HG02759 (cell line): ENCODE results near the gene SCEL.
"Not testable (repeated sequence)": the region's sequence is repeated elsewhere in the genome, so short reads cannot be mapped to it uniquely, and the experiment has no call there.

Experiments
- ATAC-seq: cut with Tn5 transposase; IDR thresholded peaks from one replicate; pipeline ENCODE4 v1.9.1; 2021; ENCODE audit warnings: mild to moderate bottlenecking, moderate library complexity; ENCODE audit not compliant: unreplicated experiment

SCEL gene

GRCh38 chr13:77650409-77650808 lies 114.9 kb downstream of the SCEL start:
- ATAC-seq: no peak

GRCh38 chr13:77653301-77653700 lies 117.8 kb downstream of the SCEL start:
- ATAC-seq: no peak

- not testable (repeated sequence) for ATAC-seq
Observed at GRCh38 chr13:77660016-77660415, 124.5 kb downstream of the SCEL start.

- ATAC-seq: no peak
Observed at GRCh38 chr13:77660841-77661250, 125.3 kb downstream of the SCEL start.

- ATAC-seq: not testable (repeated sequence)
Observed at GRCh38 chr13:77662301-77662700, 126.8 kb downstream of the SCEL start.

- ATAC-seq: not testable (repeated sequence)
Observed at GRCh38 chr13:77662831-77663230, 127.3 kb downstream of the SCEL start.

GRCh38 chr13:77674852-77675251 lies 139.3 kb downstream of the SCEL start:
- no peak for ATAC-seq

GRCh38 chr13:77678691-77679235 lies 143.3 kb downstream of the SCEL start:
- no peak for ATAC-seq

GRCh38 chr13:77687799-77688198 lies 152.3 kb downstream of the SCEL start:
- no peak for ATAC-seq

GRCh38 chr13:77691871-77692270 lies 156.4 kb downstream of the SCEL start:
- no peak for ATAC-seq

- ATAC-seq: no peak
Observed at GRCh38 chr13:77692746-77693448, 157.4 kb downstream of the SCEL start.

- ATAC-seq: no peak
Observed at GRCh38 chr13:77693449-77693940, 158.0 kb downstream of the SCEL start.
